ENCODE measurements around the gene BBC3.

BBC3 gene

GRCh38 chr19:47203254-47203653 is 27.7 kb downstream of the BBC3 start:
- in situ Hi-C loops (cut with HindIII; ENCODE audit: low sequenced_read_pairs): no loop called here

DNA sequence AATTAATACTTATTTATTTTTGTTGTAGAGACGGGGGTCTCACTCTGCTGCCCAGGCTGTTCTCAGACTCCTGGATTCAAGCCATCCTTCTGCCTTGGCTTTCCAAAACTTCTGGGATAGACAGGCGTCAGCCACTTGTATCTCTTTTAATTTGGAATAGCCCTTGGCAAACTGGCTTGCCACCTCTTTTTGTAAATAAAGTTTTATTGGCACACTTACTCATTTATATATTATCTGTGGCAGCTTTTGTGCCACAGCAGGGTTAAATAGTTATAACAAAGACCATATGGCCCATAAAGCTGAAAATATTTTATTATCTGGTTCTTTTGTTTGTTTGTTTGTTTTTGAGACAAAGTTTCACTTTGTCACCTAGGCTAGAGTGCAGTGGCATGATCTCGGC is 30.5 kb downstream of the BBC3 start:
- in situ Hi-C loops (cut with HindIII; ENCODE audit: low sequenced_read_pairs): no loop called here

DNA sequence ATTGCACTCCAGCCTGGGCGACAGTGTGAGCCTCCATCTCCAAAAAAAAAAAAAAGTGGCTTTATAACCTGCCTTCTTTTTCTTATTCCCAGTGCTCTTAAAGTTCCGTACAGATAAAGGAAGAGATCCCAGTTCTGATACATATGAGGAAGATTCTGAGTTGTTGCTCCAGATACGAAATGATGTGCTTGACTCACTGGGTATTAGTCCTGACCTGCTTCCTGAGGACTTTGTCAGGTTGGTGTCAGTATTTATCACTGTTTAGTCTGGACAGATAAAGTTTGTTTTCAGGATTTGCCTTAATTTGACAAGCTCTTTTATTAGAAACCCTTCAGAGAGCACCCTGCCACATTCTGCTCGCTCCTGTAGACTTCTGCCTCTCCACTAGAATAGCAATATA is 33.9 kb downstream of the BBC3 start:
- in situ Hi-C loops (cut with HindIII; ENCODE audit: low sequenced_read_pairs): no loop called here

GRCh38 chr19:47195434-47195833 is 35.6 kb downstream of the BBC3 start:
- in situ Hi-C loops (cut with HindIII; ENCODE audit: low sequenced_read_pairs): no loop called here

DNA sequence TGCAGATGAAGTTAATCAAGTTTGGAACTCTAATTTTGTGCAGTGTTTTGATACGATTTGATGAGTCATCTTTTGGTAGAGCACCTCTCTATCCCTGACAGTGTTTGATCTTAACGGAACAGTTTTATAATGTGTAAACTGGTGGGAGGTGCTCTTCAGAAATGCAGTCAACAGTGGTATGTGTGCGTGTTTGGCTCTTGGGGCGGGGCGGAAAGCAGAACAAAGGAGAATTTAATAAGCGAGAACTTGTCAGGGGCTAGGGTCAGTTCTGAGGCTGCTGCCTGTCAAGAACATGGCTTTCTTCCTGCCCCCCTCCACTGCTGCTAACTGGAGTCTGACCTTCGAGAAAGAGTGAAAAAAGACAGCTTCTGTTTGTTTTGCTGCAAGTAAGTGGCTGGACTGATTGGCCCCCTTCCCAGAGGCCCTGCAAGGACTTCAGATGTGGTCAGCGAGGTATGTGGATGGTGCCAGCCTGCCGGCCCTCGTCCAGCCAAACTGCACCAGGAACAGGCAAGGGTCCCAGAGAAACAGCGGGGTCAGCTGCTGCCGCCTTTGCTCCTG is 40.8 kb downstream of the BBC3 start:
- in situ Hi-C loops (cut with HindIII; ENCODE audit: low sequenced_read_pairs): no loop called here

- in situ Hi-C loops (cut with HindIII; ENCODE audit: low sequenced_read_pairs): no loop called here
Measured at GRCh38 chr19:47188507-47189033, 42.4 kb downstream of the BBC3 start.

DNA sequence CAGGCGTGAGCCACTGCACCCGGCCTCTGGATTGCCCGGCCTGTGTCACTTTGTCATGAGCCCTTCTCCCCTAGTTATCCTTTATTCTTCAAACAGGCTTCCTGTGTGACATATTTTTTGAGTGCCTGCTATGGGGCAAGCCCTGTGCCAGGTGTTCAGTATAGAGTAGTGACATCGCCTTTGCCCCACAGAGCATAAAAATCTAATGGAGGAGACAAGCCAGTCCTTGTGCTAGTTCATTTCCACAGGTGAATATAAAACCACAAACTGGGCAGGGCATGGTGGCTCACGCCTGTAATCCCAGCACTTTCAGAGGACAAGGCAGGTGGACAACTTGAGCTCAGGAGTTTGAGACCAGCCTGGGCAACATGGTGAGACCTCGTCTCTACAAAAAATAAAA is 43.2 kb downstream of the BBC3 start:
- in situ Hi-C loops (cut with HindIII; ENCODE audit: low sequenced_read_pairs): no loop called here

DNA sequence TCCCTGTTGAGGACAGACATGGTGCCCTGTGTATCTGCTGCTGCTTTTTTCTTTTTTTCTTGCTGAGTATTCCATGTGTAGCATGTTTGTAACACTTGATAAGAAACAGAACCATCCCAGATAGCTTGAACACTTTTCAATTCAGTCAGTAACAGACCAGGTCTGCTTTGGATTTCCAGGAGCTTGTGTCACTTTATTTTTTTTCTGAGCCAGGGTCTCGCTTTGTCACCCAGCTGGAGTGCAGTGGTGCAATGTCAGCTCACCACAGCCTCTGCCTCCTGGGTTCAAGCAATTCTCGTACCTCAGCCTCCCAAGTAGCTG is 43.7 kb downstream of the BBC3 start:
- in situ Hi-C loops (cut with HindIII; ENCODE audit: low sequenced_read_pairs): no loop called here

- in situ Hi-C loops (cut with HindIII; ENCODE audit: low sequenced_read_pairs): no loop called here
Measured at GRCh38 chr19:47186446-47187334, 44.3 kb downstream of the BBC3 start.

- in situ Hi-C loops (cut with HindIII; ENCODE audit: low sequenced_read_pairs): no loop called here
Measured at GRCh38 chr19:47183601-47184000, 47.4 kb downstream of the BBC3 start.

DNA sequence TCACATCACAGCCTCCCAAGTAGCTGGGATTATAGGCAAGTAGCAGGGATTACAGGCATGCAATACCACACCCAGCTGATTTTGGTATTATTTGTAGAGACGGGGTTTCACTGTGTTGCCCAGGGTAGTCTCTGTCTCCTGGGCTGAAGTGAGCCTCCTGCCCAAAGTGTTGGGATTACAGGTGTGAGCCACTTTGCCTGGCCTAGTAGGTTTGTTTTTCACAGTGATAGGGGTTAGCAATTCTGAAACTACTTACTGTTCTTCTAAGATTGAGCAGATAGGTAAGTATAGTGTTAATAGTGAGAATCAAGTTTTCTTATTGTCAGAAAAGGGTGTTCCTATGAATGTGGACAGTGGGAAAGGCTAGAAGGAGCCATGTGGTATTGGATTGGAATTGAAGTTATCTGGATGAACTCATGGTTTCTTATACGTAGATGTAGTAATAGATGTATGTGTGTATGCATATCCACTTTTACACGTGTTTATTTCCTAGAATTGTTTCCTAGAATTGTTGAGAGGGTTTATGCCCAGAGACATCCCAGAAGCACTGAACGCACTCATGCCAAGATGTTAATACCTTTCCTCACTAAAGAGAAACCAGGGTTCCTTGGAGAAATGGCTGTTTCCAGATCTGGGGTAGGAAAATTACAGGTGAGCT is 51.2 kb downstream of the BBC3 start:
- in situ Hi-C loops (cut with HindIII; ENCODE audit: low sequenced_read_pairs): no loop called here

GRCh38 chr19:47176627-47177090 is 54.3 kb downstream of the BBC3 start:
- in situ Hi-C loops (cut with HindIII; ENCODE audit: low sequenced_read_pairs): no loop called here

DNA sequence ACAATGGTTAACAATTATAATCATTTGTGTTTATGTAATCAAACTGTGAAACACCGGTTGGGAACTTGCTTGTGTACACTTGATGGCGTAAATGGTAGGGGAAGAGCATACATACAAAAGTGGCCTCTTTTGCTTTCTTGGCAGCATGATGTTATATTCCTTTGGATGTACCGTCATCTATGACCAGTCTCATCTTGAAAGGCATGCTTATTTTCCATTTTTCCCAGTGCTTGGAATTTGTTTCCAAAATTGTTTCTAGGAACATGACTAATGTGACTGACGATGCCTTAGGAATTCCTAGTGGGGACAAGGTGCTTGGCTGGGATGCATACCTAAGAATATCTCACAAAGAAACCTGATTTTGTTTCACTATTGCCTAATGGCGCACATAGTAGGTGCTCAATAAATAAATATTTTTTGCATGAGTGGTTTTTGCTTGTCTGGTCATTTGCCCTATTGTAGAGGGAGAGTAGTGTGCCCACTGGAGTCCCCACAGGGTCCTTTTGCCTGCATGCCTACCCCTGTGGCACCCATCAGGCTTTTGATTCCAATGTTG is 54.9 kb downstream of the BBC3 start:
- in situ Hi-C loops (cut with HindIII; ENCODE audit: low sequenced_read_pairs): no loop called here

DNA sequence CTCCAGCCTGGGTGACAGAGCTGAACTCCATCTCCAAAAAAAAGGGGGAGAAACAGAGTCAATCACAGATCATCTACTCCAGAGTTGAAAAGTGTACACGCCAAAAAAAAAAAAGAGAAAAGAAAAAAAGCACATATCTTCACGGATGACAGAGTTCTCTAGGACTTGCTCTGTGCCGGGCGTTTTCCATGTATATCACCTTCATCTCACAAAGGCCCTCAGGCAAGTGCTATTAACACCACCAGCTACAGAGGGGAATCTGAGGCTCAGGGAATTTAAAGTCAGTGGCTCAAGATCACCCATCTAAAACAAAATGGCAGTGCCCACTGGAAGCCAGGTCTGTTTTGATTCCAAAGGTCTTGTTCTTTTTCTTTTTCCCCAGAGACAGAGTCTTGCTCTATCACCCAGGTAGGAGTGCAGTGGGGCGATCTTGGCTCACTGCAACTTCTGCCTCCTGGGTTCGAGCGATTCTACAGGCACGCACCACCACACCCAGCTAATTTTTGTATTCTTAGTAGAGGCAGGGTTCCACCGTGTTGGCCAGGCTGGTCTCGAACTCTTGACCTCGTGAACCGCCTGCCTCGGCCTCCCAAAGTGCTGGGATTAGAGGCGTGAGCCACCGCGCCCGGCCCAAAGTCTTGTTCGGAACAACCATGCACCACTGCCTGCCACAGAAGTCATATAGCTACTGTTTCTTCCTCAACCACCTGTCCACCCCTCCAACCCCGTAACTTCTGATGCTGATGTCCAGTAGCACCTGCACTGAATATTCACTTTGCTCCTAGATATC is 58.1 kb downstream of the BBC3 start:
- in situ Hi-C loops (cut with HindIII; ENCODE audit: low sequenced_read_pairs): no loop called here
